NCI-H2081 treated with DMSO at 0.1 percent for 48 hours (cell line): ENCODE data around the gene PKNOX1.
"Not testable (repeated sequence)": the region's sequence is repeated elsewhere in the genome, so short reads cannot be mapped to it uniquely, and the experiment has no call there.

Source experiments
- DNase-seq: peaks from one replicate; lab custom pipeline; 2025; lab: John Stamatoyannopoulos, UW

PKNOX1 gene, protein sequence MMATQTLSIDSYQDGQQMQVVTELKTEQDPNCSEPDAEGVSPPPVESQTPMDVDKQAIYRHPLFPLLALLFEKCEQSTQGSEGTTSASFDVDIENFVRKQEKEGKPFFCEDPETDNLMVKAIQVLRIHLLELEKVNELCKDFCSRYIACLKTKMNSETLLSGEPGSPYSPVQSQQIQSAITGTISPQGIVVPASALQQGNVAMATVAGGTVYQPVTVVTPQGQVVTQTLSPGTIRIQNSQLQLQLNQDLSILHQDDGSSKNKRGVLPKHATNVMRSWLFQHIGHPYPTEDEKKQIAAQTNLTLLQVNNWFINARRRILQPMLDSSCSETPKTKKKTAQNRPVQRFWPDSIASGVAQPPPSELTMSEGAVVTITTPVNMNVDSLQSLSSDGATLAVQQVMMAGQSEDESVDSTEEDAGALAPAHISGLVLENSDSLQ

GRCh38 chr21:42973991-42974831, at the start of gene PKNOX1:
TSS of gene PKNOX1 (plus strand) at chr21:42974562. CDS start at chr21:43004382, 29,820 bp downstream.
- peak; percentile 84 for DNase-seq

GRCh38 chr21:42925114-42925926, 49.0 kb upstream of the PKNOX1 start, which contains the start of gene ERVH48-1:
TSS of gene ERVH48-1 (minus strand) at chr21:42925630. CDS start at chr21:42919006, 6,624 bp downstream.
- DNase-seq, result no peak

DNA sequence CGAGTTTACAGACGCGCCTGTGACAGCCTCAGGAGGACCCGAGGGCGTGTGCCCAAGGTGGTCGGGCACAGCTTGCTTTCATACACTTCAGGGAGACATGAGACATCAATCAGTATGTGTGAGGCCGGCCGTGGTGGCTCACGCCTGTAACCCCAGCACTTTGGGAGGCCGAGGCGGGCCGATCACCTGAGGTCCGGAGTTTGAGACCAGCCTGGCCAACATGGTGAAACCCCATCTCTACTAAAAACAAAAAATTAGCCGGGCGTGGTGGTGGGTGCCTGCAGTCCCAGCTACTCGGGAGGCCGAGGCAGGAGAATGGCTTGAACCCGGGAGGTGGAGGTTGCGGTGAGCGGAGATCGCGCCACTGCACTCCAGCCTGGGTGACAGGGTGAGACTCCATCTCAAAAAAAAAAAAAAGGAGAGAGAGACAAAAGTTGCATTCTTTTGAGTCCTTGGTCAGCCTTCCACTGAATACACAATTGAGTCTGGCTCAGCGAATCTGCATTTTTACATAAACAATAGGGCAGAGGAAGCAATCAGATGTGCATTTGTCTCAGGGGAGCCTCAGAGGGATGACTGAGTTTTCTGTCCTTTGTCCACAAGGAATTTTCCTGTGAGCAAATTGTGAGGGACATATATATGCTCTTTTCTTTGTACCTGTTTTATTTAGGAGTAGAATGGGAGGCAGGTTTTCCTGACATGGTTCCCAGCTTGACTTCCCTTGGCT, 46.7 kb upstream of the PKNOX1 start:
- DNase-seq, result not testable (repeated sequence)

- DNase-seq, result no peak
These were observed 44.4 kb upstream of the PKNOX1 start for GRCh38 chr21:42929969-42930368.

GRCh38 chr21:42931560-42932235, 42.7 kb upstream of the PKNOX1 start:
- DNase-seq, result no peak

DNA sequence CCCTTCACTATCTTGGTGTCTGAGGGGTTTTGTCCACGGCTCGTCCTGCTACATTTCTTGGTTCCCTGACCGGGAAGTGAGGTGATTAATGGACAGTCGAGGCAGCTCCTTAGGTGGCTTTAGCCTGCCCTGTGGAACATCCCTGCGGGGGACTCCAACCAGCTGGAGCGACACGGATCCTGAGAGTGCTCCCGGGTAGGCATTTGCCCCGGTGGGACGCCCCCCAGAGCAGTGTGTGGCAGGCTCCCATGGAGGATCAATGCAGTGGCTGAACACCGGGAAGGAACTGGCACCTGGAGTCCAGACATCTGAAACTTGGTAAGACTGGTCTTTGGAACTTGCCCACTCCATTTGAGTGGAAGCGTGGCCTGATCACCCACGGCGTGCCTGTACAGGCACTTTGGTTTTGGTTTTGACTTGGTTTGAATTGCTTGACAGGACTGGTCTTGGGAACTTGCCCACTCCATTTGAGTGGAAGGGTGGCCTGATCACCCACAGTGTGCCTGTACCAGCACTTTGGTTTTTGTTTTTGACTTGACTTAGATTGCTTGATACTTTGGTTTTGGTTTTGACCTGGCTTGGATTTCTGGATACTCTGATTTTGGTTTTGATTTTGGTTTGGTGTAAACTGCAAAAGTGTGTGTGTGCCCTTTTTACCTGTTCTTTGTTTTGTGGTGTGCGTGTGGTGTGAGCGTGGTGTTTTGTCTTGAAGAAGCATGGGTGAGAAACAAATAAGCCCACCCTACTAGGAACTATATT, 41.8 kb upstream of the PKNOX1 start:
- not testable (repeated sequence) for DNase-seq

DNA sequence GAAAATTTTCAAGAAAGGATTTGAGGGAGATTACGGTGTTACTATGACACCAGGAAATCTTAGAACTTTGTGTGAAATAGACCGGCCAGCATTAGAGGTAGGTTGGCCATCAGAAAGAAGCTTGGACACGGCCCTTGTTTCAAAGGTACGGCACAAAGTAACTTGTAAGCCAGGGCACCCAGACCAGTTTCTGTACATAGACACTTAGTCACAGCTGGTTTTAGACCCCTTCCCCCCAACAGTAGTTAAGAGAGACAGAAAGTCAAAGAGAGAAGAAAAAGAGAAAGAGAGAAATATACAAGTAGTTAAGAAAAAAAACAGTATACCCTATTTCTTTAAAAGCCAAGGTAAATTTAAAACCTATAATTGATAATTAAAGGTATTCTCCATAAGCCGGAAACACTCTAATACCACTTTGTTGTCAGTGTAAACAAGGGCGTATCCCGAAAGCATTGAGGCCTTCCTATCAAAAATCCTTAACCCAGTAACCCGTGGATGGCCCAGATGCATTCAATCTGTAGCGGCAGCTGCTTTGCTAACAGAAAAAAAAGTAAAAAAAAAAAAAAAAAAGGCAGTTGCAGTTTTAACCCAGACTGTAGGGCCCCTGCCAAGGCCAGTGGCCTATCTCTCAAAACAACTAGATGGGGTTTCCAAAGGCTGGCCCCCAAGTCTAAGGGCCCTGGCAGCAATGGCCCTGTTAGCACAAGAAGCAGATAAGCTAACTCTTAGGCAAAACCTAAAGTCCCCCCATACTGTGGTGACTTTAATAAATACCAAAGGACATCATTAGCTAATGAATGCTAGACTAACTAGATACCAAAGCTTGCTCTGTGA, 41.0 kb upstream of the PKNOX1 start:
- not testable (repeated sequence) for DNase-seq

DNA sequence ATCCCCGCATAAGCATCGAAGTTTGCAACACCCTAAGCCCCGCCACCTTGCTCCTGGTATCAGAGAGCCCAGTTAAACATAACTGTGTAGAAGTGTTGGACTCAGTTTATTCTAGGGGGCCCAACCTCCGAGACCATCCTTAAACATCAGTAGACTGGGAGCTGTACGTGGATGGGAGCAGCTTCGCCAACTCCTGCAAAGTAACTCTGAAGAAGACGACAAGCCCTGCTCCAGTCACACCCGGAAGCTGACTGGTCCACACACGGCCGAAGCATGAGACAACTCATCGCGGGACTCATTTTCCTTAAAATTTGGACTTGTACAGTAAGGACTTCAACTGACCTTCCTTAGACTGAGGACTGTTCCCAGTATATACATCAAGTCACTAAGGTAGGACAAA, 40.4 kb upstream of the PKNOX1 start:
- DNase-seq, result not testable (repeated sequence)

- DNase-seq, result not testable (repeated sequence)
These were observed 38.0 kb upstream of the PKNOX1 start for GRCh38 chr21:42936360-42936759.

DNA sequence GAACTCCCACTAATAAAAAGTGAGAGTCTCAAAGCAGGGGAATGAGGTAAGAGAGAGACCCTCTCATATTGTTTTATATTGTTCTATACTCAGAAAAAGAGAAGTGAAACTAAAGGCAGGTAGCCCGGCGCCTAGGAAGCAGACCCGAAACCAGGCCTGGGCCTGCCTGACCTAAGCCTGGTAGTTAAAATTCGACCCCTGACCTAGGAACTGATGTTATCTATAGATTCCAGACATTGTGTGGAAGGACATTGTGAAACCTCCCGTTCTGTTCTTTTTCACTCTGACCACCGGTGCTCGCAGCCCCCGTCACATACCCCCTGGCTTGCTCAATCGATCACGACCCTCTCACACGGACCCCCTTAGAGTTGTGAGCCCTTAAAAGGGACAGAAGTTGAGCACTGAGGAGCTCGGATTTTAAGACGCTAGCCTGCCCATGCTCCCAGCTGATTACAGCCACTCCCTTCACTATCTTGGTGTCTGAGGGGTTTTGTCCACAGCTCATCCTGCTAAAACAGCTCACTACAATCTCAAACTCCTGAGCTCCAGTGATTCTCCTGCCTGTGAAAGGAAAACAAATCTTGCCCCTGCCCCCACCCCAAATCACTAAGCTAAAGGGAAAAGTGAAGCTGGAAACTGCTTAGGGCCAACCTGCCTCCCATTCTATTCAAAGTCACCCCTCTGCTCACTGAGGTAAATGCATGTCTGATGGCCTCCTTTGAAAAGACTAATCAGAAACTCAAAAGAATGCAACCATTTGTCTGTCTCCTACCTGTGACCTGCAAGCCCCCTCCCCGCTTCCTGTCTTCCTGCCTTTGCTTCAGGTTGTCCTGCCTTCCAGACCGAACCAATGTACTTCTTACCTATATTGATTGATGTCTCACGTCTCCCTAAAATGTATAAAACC, 37.1 kb upstream of the PKNOX1 start:
- not testable (repeated sequence) for DNase-seq

GRCh38 chr21:42937960-42938605, 36.3 kb upstream of the PKNOX1 start:
- DNase-seq, result no peak

GRCh38 chr21:42938606-42938995, 35.8 kb upstream of the PKNOX1 start:
- not testable (repeated sequence) for DNase-seq

GRCh38 chr21:42939582-42940413, 34.6 kb upstream of the PKNOX1 start:
- no peak for DNase-seq

DNA sequence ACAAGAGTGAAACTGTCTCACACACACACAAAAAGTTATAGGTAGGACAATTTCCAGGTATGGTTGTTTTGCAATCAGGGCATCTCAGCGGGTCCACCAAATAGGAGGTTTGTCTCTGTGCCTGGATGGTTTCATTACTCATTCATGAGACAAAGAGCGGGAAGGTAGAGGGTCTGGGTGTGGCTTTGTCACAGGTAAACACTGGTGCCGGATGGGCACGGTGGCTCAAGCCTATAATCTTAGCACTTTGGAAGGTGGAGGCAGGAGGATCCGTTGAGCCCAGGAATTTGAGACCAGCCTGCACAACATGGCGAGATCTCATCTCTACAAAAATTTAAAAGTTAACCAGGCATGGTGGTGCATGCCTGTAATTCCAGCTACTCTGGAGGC, 32.7 kb upstream of the PKNOX1 start:
- DNase-seq, result no peak

- no peak for DNase-seq
These were observed 32.1 kb upstream of the PKNOX1 start for GRCh38 chr21:42942244-42942643.

DNA sequence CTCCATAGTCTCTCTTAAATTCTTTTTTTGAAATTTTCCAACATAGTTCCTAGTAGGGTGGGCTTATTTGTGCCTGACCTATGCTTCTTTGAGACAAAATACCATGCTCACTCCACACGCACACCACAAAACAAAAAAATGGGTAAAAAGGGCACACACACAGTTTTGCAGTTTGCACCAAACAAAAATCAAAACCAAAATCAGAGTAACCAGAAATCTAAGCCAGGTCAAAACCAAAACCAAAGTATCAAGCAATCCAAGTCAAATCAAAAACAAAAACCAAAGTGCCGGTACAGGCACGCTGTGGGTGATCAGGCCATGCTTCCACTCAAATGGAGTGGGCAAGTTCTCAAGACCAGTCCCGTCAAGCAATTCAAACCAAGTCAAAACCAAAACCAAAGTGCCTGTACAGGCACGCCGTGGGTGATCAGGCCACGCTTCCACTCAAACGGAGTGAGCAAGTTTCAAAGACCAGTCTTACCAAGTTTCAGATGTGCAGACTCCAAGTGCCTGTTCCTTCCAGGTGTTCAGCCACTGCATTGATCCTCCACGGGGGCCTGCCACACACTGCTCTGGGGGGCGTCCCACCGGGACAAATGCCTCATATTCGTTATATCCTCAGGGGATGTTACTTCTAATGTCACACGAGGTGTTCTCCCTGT, 25.1 kb upstream of the PKNOX1 start:
- not testable (repeated sequence) for DNase-seq
